Measurements from ENCODE around the gene GMDS. TPM values are rescaled to one million over a fixed set of nuclear protein-coding genes. Genes with fewer than 3 reads are reported as not detected.

Gene GMDS
- total and polyA plus RNA-seq, 2 of the 4 experiments (the other 2 are of a cell fraction): 7.3 to 21.9 TPM

- DNase-seq (no peak), ATAC-seq (ENCODE audit: low read depth) (no peak)
- Histone ChIP-seq H3K56ac (ENCODE audit: extremely low read depth, insufficient read depth, low read length) (no peak overlapping the region), H2AFZ (replicated peaks; ENCODE audit: low read length, poor library complexity) (no peak overlapping the region), H3K14ac (replicated peaks; ENCODE audit: low read depth, low read length) (no peak overlapping the region), H3K9me1 (ENCODE audit: insufficient read depth, low read length) (peaks cover 3% of the 10 kb centered on the region; the same call in 1 of the 2 replicates), H3K23ac (ENCODE audit: low read depth, low read length) (no peak overlapping the region), H3K4me1 (ENCODE audit: control insufficient read depth, insufficient read depth, low read length) (peaks cover 13% of the 10 kb centered on the region), H2AK5ac (ENCODE audit: low read depth, low read length) (no peak overlapping the region), H3K27ac (ENCODE audit: insufficient read depth, low read length) (no peak overlapping the region), H3K4ac (ENCODE audit: low read depth, low read length) (no peak overlapping the region), H4K5ac (ENCODE audit: low read depth, low read length) (no peak overlapping the region), H4K20me1 (ENCODE audit: insufficient read depth, low read length) (no peaks in the 10 kb centered on the region), H3K9ac (ENCODE audit: low read depth, low read length) (no peak overlapping the region), H2BK15ac (ENCODE audit: low read depth, low read length) (no peak overlapping the region), H3K4me2 (ENCODE audit: low read depth, low read length) (no peak overlapping the region), H2BK20ac (ENCODE audit: low read depth, low read length) (no peak overlapping the region), H4K91ac (ENCODE audit: insufficient read depth, low read depth, low read length) (no peak overlapping the region), H3K27me3 (ENCODE audit: control insufficient read depth, insufficient read depth, low read length) (no peaks in the 10 kb centered on the region), H3K36me3 (ENCODE audit: control insufficient read depth, insufficient read depth, low read length) (no peaks in the 10 kb centered on the region), H2BK120ac (ENCODE audit: low read depth, low read length) (no peak overlapping the region), H3K4me3 (ENCODE audit: insufficient read depth, low read depth, low read length) (no peak overlapping the region), H2BK5ac (ENCODE audit: low read depth, low read length, poor library complexity, severe bottlenecking) (no peak overlapping the region), H2AK9ac (replicated peaks; ENCODE audit: low read depth, low read length, poor library complexity) (no peak overlapping the region), H4K8ac (ENCODE audit: low read depth in 2 of 2, low read length in 2 of 2) (no peak overlapping the region), H3K9me3 (ENCODE audit: control insufficient read depth, insufficient read depth, low read length) (no peaks in the 10 kb centered on the region), H3K79me1 (ENCODE audit: low read depth in 1 of 2, low read length in 2 of 2) (peaks cover 24 to 31% of the 10 kb centered on the region in 2 experiments), H3K18ac (ENCODE audit: low read depth, low read length) (no peak overlapping the region)
- in situ Hi-C loops (cut with MboI; ENCODE audit: low sequenced_read_pairs) (no loop called here), intact Hi-C loops (cut with micrococcal nuclease) (no loop called here), dilution Hi-C loops (cut with HindIII; ENCODE audit: low sequenced_read_pairs, unreplicated experiment) (no loop called here)
- POLR2A ChIA-PET (ENCODE audit: unreplicated experiment): no interaction called here
- CTCF ChIA-PET: interaction anchor here (0.8 to 1.3 kb wide), 2 partner anchors 12 to 16 kb away, joined by 4 read pairs; no protein-coding TSS in a partner anchor
- TF ChIP-seq USF2 (IDR thresholded peaks at IDR 0.05; ENCODE audit: low read depth, low read length) (no peak), ELK1 (IDR thresholded peaks at IDR 0.05; ENCODE audit: borderline replicate concordance, low read depth, low read length) (no peak), RCOR1 (IDR thresholded peaks at IDR 0.05; ENCODE audit: insufficient replicate concordance, low read length) (no peak), MXI1 (IDR thresholded peaks at IDR 0.05; ENCODE audit: borderline replicate concordance, low read depth, low read length) (no peak), RAD21 (IDR thresholded peaks at IDR 0.05; ENCODE audit: low read length) (no peak), NFE2L2 (IDR thresholded peaks at IDR 0.05; ENCODE audit: low read depth, low read length) (no peak)
- WGBS, 2 experiments (ENCODE audit: extremely low coverage in 2 of 2, insufficient read length in 1 of 2): no CpG with 5 or more reads among the region's 2 CpGs
- BruUV-seq (replicated peaks): no TSS peak
Observed at GRCh38 chr6:2228392-2228791, 17.0 kb downstream of the GMDS start.
